HG03457 (cell line): ENCODE measurements around the gene TLR5.

Experiments
- ATAC-seq: cut with Tn5 transposase; IDR thresholded peaks from one replicate; pipeline ENCODE4 v1.9.1; 2021; ENCODE audit warnings: moderate number of reproducible peaks; ENCODE audit not compliant: unreplicated experiment

The TLR5 gene

DNA sequence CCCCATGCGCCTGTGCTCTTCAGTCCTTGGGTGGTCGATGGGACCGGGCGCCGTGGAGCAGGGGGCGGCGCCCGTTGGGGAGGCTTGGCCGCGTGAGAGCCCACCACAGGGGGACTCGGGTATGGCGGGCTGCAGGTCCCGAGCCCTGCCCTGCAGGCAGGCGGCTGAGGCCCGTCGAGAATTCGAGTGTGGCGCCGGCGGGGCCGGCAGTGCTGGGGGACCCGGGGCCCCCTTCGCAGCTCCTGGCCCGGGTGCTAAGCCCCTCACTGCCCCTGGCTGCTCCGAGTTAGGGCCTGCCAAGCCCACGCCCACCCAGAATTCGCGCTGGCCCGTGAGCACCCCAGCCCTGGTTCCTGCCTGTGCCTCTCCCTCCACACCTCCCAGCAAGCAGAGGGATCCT is 26.1 kb downstream of the TLR5 start:
- ATAC-seq = no peak

DNA sequence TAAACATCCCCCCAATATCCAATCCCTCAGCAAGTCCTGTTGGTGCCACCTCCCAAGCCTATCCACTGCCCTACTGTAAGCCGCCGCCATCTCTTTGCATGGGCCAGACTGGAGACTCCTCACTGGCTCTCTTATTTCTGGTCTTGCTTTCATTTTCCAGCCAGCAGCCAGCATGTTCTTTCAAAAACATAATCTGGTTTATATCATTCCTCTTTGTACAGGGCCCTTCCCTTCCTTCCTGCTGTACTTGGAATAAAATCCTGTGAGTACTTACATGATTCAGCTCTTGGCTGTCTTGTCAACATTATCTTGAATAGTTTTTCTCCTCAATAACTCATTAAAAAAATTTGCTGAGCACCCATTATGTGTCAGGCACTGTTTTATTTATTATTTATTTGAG is 28.2 kb downstream of the TLR5 start:
- no peak for ATAC-seq

DNA sequence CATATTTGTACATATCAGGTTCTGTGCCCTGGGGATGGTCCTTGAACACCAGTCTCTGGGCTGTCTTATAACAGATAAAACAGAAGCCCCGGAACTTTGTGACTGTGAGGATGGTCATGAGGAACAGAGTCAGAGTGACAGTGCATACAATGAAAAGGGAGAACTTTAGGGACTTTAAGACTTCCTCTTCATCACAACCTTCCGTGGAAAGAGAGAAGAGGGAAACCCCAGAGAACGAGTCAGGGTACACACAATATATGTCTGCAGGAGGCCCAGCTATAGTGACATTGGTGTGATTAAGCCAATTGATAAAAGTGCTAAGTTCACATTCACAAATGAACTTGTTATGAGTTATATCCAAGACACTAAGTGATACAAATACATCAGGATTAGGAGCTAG is 32.1 kb downstream of the TLR5 start:
- no peak for ATAC-seq

DNA sequence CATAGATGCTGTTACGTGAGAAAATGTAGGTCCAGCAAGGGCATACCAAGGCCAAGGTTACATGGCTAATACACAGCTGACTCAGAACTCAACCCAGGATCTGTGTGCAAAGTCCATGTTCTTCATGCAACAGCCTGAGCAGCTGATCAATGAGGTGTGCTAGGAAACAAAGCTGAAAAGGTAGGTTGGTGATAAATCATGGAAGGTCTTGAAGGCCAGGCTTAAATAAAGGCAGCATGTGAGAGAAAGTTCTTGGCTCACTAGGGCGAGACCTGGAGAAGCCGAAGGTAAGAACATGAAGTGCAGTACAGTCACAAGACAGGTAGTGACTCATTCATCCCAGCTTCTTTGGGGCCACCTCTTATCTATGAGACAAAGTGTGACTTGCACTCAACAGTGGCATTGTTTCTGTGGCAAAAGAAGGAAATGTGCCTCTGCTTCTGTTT is 33.4 kb downstream of the TLR5 start:
- ATAC-seq = no peak

DNA sequence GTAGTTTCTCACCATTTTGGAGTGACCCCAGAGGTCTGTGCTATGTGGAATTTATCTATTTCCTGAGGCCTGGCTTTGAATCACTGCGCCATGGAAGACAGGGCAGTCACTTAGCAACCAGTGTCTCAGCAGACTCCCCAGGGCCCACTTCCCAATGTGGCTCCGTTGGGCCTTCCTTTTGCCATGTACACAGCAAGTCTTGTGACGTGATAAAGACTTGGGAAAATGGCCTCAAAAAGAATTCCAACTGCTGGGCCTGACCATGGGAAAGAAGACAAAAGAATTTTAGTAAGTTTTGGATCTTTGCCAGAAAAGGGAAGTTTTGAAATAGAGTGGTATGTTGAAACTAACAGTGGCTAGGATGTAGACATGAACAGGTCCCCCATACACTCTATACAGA is 36.2 kb downstream of the TLR5 start:
- no peak for ATAC-seq

DNA sequence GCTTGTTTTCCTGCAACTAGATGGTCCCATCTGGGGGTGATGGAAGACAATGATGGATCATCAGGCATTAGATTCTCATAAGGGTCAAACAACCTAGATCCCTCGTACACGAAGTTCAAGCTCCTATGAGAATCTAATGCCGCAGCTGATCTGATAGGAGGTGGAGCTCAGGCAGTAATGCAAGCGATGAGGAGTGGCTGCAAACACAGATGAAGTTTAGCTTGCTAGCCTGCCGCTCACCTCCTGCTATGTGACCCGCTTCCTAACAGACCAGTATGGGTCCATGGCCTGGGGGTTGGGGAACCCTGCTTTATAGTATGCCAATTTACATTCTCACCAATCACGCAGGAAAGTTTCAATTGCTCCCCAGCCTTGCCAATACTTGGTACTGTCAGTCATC is 37.5 kb downstream of the TLR5 start:
- ATAC-seq = no peak

DNA sequence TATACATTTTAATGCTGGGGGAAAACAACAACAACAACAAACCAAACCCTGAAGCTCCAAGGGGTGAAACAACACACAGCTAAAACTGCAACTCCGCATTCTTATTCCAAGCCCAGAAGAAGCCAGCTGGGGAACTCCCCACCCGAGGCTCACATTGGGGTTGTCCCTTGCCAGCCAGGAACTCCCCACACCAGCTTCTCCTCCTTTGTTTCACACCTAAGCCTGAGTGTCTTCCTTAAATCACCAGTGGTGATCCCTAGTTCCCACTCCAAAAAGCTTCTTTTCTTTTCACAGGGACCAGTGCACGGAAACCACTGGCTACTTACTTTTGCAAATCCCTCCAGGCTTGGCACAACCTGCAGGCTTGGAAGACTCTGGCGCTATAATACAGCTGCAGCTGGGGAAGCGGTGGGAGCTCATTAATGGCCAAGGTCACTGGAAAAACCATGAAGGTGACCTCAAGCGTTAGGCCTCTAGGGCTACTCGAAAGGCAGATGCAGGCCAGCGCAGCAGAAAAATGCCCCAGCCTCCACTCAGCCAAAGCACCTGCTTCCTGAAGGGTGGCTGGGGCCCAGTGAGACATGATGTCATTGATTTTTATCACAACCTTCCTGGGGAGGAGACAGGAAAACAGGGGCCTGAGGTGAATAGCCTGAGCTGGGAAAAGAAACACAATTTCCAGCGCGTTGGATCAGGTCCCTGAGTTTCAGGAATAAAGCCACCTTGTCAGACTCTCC is 40.1 kb downstream of the TLR5 start:
- no peak for ATAC-seq

DNA sequence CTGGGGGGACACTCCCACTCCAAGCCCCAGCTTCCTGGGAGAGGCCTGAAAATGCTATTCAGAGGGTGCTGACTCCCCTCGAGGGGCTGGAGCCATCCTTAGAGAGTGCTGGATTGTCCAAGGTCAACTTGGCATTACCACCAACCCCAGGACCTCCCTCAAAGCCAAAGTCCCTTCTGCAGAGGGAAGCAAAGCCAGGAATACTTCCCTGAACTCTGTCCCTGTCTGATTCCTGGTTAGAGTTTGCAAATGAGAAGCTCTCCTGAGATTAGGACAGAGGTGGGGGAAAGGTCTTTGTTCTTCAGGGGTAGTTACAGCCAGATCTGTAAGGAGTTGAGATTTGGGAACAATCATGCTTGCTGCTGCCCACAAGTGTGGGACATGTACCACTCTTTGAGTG is 45.3 kb downstream of the TLR5 start:
- no peak for ATAC-seq

DNA sequence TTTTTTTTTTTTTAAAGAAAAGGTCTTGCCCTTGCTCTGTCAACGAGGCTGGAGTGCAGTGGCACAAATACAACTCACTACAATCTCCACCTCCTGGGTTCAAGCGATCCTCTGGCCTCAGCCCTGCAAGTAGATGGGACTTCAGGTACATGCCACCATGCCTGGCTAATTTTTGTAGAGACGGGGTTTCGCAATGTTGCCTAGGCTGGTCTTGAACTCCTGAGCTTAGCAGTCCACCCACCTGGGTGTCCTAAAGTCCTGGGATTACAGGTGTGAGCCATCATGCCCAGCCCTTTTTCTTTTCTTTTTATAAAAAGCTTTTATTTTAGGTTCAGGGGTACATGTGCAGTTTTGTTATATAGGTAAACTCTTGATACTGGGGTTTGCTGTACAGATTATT is 47.2 kb downstream of the TLR5 start:
- ATAC-seq = no peak

DNA sequence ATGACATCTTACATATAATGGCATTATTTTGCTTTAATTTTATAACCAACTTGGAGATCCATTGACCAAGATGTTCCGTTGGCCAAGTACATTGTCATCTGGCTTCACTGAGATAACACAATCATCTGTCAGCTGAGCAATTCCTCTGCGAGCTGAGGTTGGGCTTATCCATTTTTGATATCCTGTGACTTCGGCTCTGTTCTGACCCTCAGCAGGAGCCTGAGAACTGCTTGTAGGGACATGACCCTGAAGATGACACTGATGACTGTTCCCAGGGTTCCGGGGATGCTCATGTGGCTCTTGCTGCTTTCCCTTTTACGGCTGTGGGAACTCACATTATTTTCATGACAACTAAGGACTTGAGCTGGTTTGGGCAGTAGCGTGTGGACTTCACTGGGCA is 51.2 kb downstream of the TLR5 start:
- no peak for ATAC-seq

DNA sequence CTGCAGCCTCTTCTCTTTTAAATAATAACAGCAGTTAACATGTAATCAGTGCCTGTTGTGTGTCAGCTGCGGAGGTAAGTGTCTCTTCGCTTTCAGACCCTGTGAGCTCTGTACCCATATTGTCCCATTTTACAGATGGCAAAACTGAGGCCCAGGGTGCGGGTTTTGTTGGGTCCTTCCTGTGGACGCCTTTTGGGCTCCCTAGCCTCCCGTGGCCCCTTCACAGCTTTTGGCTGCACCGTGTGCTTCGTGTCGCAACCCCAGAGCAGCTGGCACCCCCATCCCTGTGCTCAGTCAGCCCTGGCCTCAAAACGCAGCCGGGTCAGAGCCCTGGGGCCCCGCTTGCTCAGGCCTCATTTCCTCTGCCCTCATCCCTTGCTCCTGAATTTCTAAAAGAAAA is 53.8 kb downstream of the TLR5 start:
- ATAC-seq = no peak

DNA sequence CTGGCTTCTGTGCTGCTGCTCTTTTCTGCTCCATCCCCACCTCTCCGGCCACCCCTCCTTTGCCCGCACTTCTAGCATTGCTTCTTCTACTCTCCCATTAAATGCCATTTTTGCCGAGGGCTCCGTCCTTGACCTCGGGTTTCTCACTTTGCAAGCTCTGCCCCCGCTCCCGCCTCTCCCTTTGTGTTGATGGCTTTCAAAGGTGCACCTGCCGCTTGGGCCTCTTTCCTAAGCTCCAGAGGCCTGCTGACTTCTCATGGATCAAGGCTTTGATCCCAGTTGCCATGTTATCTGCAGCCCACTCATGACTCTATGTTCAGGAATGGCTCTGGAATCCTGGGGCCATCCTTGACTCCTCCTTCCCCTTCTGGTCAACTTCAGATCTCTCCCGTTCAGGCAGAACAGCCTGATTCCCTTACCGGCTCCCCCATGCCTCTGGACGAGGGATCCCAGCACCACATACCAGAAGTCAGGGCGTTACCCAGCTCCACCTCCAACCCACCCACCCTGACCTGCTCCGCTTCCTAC is 54.3 kb downstream of the TLR5 start:
- ATAC-seq = no peak

DNA sequence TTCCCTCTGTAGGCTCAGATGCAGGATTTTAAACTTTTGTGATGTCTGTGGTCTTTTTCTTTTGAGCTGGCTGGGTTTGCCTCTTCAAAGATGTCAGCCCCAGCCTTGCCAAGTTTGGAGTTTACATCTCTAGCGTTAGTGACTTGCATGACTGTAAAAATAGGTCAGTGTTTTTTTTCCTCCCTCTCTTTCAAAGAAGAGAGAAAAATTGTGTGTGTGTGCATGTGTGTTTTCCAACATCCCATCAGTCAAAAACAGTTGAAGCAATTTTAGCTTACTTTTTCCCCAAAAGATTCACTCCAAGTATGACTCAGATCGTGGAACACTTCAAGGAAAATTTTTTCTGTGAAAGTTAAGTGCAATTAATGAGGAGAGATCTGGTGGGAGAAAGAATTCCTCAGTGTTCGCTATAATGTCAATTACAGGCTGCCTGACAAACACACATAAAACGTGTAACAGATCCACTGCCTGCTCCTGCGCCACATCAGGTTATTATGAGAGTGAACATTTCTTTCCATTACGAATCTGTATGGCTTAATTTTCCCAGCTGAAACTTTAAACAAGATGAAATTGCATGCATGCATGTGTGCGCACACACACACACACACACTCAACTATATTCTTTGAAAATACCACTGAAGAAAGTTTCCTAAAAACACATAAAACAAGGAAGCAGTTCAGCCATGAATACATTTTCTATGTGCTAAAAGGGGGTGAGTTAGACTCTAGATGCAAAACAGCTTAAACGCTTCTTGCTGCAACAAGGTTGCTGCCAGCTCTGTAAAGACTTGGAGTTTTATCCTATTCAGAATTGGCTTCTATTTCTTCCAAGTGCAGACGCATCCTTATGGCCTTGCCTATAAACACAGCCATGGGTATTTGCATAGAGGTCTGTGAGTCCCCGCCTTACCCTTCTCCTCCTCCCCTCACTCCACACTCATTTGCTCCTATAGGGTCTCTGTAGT is 55.5 kb downstream of the TLR5 start:
- no peak for ATAC-seq

DNA sequence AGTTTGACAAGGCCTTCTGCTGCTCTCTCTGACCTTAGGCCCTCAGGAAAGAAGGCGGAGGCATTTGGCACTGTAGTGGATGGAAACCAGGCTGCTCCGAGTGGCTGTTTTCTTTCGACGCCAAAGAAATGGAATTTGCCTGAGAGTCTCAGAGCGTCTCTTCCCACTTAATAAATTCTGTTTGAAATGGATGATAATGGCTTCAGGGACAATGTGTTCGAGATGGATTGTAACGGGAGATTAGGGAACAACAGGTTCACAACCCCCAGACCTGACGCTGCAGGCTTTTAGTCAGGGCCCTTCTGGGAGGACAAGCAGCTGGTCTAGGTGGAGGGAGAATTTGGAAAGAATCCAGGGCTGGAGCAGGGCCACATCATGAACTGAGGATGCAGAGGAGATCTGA is 58.6 kb downstream of the TLR5 start:
- no peak for ATAC-seq

DNA sequence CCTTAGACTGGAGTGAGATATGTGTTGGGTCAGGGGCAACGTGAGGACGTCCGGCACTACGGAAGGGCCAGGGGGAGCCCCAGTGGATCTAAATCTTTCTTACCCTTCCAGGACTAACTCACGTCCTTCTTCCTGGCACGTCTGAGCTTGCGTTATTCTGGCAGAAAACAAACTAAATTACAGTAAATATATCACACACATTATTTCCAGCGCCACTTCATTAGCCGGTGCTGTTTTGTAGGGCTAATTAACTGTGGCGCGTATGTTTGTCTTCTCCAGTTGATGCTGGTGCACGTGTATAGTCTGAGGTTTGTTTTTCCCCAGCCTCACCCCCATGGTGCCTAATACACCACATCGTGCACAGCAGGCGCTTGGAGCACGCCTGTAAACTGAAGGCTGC is 59.2 kb downstream of the TLR5 start:
- ATAC-seq = no peak

DNA sequence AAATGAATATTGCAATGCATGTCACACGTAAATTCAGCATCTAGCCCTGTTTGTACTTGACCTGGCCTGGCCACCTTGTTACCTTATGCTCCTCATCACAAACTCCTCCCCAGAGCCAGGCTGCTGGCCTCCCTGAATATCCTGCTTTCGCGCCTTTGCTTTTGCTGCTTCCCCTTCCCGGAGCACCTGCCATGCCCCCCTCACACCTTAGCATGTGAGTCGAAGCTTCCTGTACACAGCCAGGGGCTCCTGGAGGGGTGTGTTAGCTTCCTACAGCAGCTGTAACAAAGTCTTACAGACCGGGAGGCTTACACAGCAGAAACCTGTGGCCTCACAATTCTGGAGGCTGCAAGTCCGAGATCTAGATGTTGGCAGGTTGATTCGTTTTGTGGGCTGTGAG is 60.1 kb downstream of the TLR5 start:
- ATAC-seq = no peak

DNA sequence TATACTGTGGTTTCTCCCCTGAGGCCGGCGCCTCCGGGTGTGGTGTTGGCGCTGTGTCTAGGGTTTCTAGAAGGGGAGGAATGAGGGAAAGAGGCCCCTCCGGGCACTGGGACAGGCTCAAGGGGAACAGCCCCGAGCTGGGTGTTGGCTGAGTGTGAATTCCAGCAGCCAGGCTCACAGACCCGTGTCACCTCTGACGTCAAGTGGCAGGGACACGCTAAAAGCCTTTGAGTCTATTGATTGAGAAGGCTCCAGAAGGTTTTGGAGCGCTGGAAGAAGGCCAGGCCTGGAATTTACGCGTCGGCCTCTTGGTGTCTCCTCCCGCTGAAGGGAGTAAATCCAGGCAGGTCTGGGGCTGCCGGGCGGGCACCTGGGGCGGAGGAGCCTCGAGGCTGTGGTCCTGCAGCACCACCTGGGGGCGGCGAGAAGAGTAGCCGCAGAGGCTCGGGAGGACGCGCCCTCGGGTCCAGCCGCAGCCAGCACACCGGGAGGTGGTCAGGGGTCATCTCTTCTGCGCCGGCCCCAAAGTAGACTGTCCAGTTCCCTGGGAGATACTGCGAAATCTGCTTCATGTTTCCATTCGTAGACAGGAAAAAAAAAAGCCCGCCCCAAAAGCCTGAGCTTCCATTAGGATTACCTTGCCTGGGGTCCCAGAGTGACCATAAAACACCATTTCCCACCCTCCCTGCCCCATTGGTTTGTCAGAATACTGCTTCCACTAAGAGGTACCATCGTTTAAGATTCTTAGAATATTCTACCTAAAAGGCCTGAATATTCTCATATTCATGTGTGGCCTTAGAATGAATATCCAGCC is 61.7 kb downstream of the TLR5 start:
- ATAC-seq = peak; percentile 97

DNA sequence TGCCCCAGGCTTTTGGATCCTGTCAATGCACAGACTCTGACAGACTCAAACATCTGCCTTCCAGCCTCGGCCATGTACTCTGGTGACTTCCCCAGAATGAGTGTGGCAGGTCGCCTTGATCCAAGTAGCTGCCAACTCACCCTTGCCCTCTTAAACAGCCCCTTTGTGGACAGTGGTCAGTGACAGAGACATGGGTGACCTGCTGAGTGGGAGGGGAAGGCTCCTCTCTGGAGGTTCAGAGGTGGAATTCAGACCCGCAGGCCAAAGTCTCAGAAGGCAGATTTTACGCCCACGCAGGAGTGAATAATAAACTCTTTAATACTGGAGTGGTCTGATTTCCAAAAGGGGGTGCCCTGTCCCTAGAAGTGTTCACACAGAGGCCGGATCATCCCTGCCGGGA is 63.5 kb downstream of the TLR5 start:
- no peak for ATAC-seq

DNA sequence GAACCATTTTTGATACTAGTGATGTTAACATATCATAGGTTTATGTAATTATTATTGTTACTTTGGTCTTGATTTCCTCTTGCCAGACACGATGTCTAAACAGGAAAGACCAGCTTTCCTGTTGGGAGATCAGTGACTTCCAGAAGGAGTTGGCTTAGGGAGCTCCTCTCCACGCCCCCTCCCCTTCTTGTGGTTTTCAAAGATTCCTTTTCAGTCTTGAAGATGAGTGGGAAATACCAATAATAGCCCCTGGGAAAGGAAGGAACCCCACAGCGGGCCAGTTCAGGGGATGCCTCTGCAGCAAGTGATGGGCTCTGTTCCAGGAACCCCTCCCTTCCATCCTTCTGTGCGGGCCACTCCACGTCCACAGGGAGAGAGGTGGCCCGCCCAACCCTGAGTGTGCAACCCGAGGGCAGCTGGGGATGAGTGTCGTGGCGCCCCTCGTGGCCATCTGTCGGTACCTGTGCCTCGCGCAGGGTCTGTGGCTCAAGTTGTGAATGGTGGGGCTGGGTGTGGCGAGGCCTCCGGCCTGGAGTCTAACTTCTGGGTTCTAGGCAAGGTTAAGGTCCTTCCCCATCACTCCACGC is 65.7 kb downstream of the TLR5 start:
- no peak for ATAC-seq

DNA sequence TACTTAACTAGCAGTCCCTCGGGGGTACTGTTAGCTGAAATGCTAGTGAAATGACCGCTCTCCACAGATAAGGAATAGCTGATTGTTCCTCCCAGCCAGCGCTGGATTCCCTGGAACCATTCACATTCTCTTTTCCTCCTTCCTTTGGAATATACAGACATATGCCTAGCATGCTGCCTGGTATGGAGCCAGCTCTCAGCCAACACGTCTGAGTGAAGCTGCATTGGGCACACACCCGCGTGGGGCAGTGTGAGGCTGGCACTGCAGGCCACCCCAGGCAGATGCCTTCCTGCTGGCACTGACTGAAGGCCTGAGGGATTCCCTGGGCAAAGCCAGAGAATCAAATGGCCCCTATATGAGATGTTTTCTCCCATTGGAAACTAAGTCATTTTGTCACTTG is 66.7 kb downstream of the TLR5 start:
- ATAC-seq = no peak

DNA sequence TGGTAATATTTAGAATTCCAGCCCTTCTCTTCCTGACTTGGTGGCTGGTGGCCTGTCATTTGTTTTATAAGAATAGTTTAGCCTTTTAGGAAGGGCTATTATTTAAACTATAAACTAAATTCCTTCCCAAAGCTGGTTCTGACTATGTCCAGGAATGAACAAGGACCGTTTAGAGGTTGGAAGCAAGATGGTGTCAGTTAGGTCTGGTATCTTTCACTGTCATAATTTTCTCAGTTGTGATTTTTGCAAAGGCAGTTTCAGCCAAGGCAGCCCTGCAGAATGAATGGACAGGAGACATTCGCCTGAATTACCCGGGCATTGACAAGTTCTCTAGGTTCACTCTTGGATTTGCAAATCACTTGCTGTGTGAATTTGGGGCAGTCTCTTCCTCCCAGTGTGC is 67.2 kb downstream of the TLR5 start:
- no peak for ATAC-seq
